ENCODE data around the gene CRTC1. TPM values are rescaled to one million over a fixed set of nuclear protein-coding genes. Genes with fewer than 3 reads are reported as not detected.

CRTC1 gene
- total RNA-seq, 1 experiment from 2014 or later, result 19.0 TPM

DNA sequence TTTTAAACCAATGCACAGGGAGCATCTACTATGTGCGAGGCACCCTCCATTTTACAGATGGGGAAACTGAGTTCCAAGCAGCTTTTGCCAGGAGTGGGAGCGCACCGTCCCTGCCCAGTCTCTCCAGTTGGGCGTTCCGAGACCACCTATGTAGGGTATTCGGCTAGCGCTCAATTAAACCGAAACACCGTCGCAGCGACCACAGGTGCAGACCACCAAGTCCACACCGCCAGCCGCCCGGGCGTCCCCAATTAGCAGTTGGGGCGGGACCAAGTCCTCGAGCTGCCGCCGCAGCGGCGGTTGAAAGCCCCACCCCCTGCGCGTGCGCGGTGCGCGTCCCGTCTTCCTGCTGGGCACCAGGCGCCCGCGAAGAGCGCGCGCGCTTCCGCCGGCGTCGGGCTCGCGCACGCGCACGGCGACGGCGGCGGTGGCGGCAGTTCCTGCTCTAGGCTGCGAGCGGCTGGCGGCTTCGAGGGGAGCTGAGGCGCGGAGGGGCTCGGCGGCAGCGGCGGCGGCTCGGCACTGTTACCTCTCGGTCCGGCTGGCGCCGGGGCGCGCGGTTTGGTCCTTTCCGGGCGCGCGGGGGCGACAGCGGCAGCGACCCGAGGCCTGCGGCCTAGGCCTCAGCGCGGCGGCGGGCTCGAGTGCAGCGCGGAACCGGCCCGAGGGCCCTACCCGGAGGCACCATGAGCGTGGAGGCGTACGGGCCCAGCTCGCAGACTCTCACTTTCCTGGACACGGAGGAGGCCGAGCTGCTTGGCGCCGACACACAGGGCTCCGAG is 148.2 kb downstream of the CRTC1 start, which contains the start of gene UPF1:
Gene UPF1 (plus strand): TSS at position 436 of the 782 bp plus-strand sequence. CDS start 251 bp downstream, at position 687.
- Histone ChIP-seq H2AK5ac (ENCODE audit: insufficient read length, low read length) (no peak within 1 kb of the TSS), H2AFZ (ENCODE audit: low read length) (no peak within 1 kb of the TSS), H2BK20ac (ENCODE audit: low read depth, low read length, poor library complexity, severe bottlenecking) (no peak within 1 kb of the TSS), H3K4me1 (ENCODE audit: insufficient read depth, low read length) (no peaks in the 10 kb centered on the region), H3K9ac (ENCODE audit: extremely low read depth, insufficient read length, low read length) (peak within 1 kb of the TSS; percentile 80), H3K14ac (ENCODE audit: insufficient read depth, low read length) (peak within 1 kb of the TSS; percentile 69), H3K27ac (ENCODE audit: insufficient read length, low read depth, low read length) (no peak within 1 kb of the TSS), H4K91ac (ENCODE audit: insufficient read length, low read depth, low read length) (no peak within 1 kb of the TSS), H3K4me2 (ENCODE audit: insufficient read depth, insufficient read length, low read length) (peak within 1 kb of the TSS; percentile 90), H3K9me3 (ENCODE audit: control insufficient read depth, low read depth, low read length) (no peaks in the 10 kb centered on the region), H2BK5ac (ENCODE audit: insufficient read length, low read length) (no peak within 1 kb of the TSS), H4K8ac (replicated peaks; ENCODE audit: insufficient read length, low read depth, low read length) (no peak within 1 kb of the TSS), H3K27me3 (ENCODE audit: insufficient read depth, low read length) (peaks cover 3% of the 10 kb centered on the region; the same call in 1 of the 2 replicates), H3K79me1 (ENCODE audit: insufficient read depth, low read depth, low read length, poor library complexity, severe bottlenecking) (peaks cover 3% of the 10 kb centered on the region), H3K4ac (ENCODE audit: low read depth, low read length) (no peak within 1 kb of the TSS), H4K20me1 (ENCODE audit: control insufficient read depth, insufficient read depth, insufficient read length) (no peaks in the 10 kb centered on the region), H2BK120ac (ENCODE audit: low read depth, low read length, poor library complexity, severe bottlenecking) (no peak within 1 kb of the TSS), H3K56ac (ENCODE audit: insufficient read length, low read depth, low read length) (no peak within 1 kb of the TSS), H3K18ac (ENCODE audit: insufficient read length, low read depth, low read length) (no peak within 1 kb of the TSS), H2BK12ac (ENCODE audit: insufficient read length, low read depth, low read length) (no peak within 1 kb of the TSS), H3K23ac (ENCODE audit: insufficient read length, low read depth, low read length) (no peak within 1 kb of the TSS), H4K5ac (ENCODE audit: insufficient read length, low read depth, low read length) (no peak within 1 kb of the TSS), H3K79me2 (ENCODE audit: insufficient read depth, low read length) (peaks cover 33% of the 10 kb centered on the region; the same call in 1 of the 2 replicates), H3K23me2 (ENCODE audit: insufficient read length, low read depth, low read length, poor library complexity, severe bottlenecking) (peaks cover 8% of the 10 kb centered on the region), H3T11ph (ENCODE audit: low read length) (no peak within 1 kb of the TSS), H2BK15ac (ENCODE audit: low read depth, low read length) (no peak within 1 kb of the TSS)
- TF ChIP-seq, protein P1, sequence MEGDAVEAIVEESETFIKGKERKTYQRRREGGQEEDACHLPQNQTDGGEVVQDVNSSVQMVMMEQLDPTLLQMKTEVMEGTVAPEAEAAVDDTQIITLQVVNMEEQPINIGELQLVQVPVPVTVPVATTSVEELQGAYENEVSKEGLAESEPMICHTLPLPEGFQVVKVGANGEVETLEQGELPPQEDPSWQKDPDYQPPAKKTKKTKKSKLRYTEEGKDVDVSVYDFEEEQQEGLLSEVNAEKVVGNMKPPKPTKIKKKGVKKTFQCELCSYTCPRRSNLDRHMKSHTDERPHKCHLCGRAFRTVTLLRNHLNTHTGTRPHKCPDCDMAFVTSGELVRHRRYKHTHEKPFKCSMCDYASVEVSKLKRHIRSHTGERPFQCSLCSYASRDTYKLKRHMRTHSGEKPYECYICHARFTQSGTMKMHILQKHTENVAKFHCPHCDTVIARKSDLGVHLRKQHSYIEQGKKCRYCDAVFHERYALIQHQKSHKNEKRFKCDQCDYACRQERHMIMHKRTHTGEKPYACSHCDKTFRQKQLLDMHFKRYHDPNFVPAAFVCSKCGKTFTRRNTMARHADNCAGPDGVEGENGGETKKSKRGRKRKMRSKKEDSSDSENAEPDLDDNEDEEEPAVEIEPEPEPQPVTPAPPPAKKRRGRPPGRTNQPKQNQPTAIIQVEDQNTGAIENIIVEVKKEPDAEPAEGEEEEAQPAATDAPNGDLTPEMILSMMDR (conservative IDR thresholded peaks at IDR 0.05), result no peak
- Mint-ChIP-seq H3K36me3 (ENCODE audit: insufficient read depth in 1 of 3, low read depth in 3 of 3) (peaks cover 19 to 29% (median 21%) of the 10 kb centered on the region in 3 experiments), H3K4me1 (peaks cover 24 to 27% of the 10 kb centered on the region in 2 experiments), H3K27ac (peak within 1 kb of the TSS; percentile 76 to 81 (median 79); a peak in 5 of 7 replicates), H3K27me3 (ENCODE audit: low read depth) (peaks cover 29% of the 10 kb centered on the region), H3K9me3 (peaks cover 8 to 9% of the 10 kb centered on the region in 2 experiments), H3K4me3 (peak within 1 kb of the TSS; percentile 92 to 98)
- WGBS (ENCODE audit: extremely low coverage, insufficient read length, low lambda C conversion rate), result no CpG with 5 or more reads among the region's 96 CpGs
- DNase-seq, result peak; percentile 96

Other genes starting within 250 kb of the CRTC1 start
- gene ISYNA1, start 245.5 kb upstream of the CRTC1 start, total RNA-seq (2021), result 241 and 255 TPM in 2 replicates
- gene ELL, start 161.6 kb upstream of the CRTC1 start, total RNA-seq (2021), result 15.5 and 17.0 TPM in 2 replicates
- gene FKBP8, start 140.1 kb upstream of the CRTC1 start, total RNA-seq (2021), result 308 and 310 TPM in 2 replicates
- gene KXD1, start 125.8 kb upstream of the CRTC1 start, total RNA-seq (2021), result 138 and 143 TPM in 2 replicates
- gene UBA52, start 111.8 kb upstream of the CRTC1 start, total RNA-seq (2021), result 1,265 and 1,276 TPM in 2 replicates
- gene REX1BD, start 94.9 kb upstream of the CRTC1 start, total RNA-seq (2021), result 72.3 and 79.0 TPM in 2 replicates
- 13.9 and 16.2 TPM in 2 replicates for gene CRLF1, start 76.9 kb upstream of the CRTC1 start, total RNA-seq (2021)
- gene TMEM59L, start 70.8 kb upstream of the CRTC1 start, total RNA-seq (2021), result 11.2 and 12.0 TPM in 2 replicates
- gene KLHL26, start 46.7 kb upstream of the CRTC1 start, total RNA-seq (2021), result 9.8 and 10.7 TPM in 2 replicates
- 0.15 TPM in 1 of 2 replicates, not detected in the other for gene COMP, start 107.6 kb downstream of the CRTC1 start, total RNA-seq (2021)
- 83.3 and 85.4 TPM in 2 replicates for gene UPF1, start 148.3 kb downstream of the CRTC1 start, total RNA-seq (2021)
- 19.3 and 20.3 TPM in 2 replicates for gene CERS1, start 212.5 kb downstream of the CRTC1 start, total RNA-seq (2021)
- gene COPE, start 235.7 kb downstream of the CRTC1 start, total RNA-seq (2021), result 185 and 198 TPM in 2 replicates
- gene DDX49, start 236.0 kb downstream of the CRTC1 start, total RNA-seq (2021), result 52.3 and 52.4 TPM in 2 replicates

All from H9 (cell line).